Calu3 (cell line): Measurements from ENCODE around the gene DPM1. TPM values are rescaled to one million over a fixed set of nuclear protein-coding genes. Genes with fewer than 3 reads are reported as not detected.

Experiments used
- BruUV-seq: library from RNA; stranded (reverse); fragments of 400-500 nt; replicated peaks from 2 replicates; lab custom pipeline; 2021; lab: Mats Ljungman, UMichigan
- CTCF ChIA-PET: fragments of 300-600 bp; sonication (Branson Sonifier 250); formaldehyde crosslinking; loops from one replicate; lab custom pipeline; 2022; ENCODE audit warnings: antibody characterized with exemption; lab: Charles Lee
- DNase-seq: peaks from one replicate; pipeline ENCODE4 v3.0.0; 2022
- H3K27ac Mint-ChIP-seq: one replicate; pipeline ENCODE4 v1.8.0; 2022; ENCODE audit warnings: mixed read lengths; ENCODE audit not compliant: unreplicated experiment
- H3K27me3 Mint-ChIP-seq: one replicate; pipeline ENCODE4 v1.8.0; 2022; ENCODE audit warnings: mixed read lengths; ENCODE audit not compliant: unreplicated experiment
- H3K36me3 Mint-ChIP-seq: one replicate; pipeline ENCODE4 v1.8.0; 2022; ENCODE audit warnings: mild to moderate bottlenecking, moderate library complexity, mixed read lengths; ENCODE audit not compliant: insufficient read depth, unreplicated experiment
- H3K4me1 Mint-ChIP-seq: one replicate; pipeline ENCODE4 v1.8.0; 2022; ENCODE audit warnings: mild to moderate bottlenecking, low read depth, mixed read lengths; ENCODE audit not compliant: unreplicated experiment
- H3K4me3 Mint-ChIP-seq: one replicate; pipeline ENCODE4 v1.8.0; 2022; ENCODE audit warnings: mild to moderate bottlenecking, low read depth, moderate library complexity, mixed read lengths; ENCODE audit not compliant: unreplicated experiment
- H3K9me3 Mint-ChIP-seq: one replicate; pipeline ENCODE4 v1.8.0; 2022; ENCODE audit warnings: low read depth, mixed read lengths; ENCODE audit not compliant: unreplicated experiment
- CTCF ChIP-seq: fragments of 200-600 bp; IDR thresholded peaks from one replicate; pipeline ENCODE4 v1.8.0; 2022; ENCODE audit warnings: antibody characterized with exemption; ENCODE audit not compliant: unreplicated experiment
- intact Hi-C: fragments of 100-400 bp; cut with micrococcal nuclease; formaldehyde crosslinking; loops from one replicate; pipeline ENCODE4 v1.10.0; 2022; ENCODE audit not compliant: unreplicated experiment
- total RNA-seq: library from RNA; stranded (reverse); gene quantifications from 2 replicates; pipeline ENCODE4 v1.2.3, GENCODE V29; 2022

DPM1 gene
- total RNA-seq, 1 experiment from 2014 or later, result 89.1 TPM

- BruUV-seq, result no TSS peak
- no peak for TF ChIP-seq CTCF
- Mint-ChIP-seq H3K27me3 (no peaks in the 10 kb centered on the region), H3K27ac (no peak overlapping the region), H3K36me3 (peaks cover 90% of the 10 kb centered on the region), H3K4me3 (no peak overlapping the region), H3K4me1 (peaks cover 23% of the 10 kb centered on the region), H3K9me3 (no peaks in the 10 kb centered on the region)
- intact Hi-C loops, result no loop called here
- DNase-seq, result no peak
- CTCF ChIA-PET, result interaction anchor here (1.8 to 3.4 kb wide), 2 partner anchors 24 to 138 kb away, joined by 5 to 22 read pairs; partner anchors contain the start of gene BCAS4
Measured at GRCh38 chr20:50932691-50933280, 25.5 kb downstream of the DPM1 start.

GRCh38 chr20:50932016-50932485, 26.3 kb downstream of the DPM1 start:
- Mint-ChIP-seq H3K27ac (peak overlapping the region; percentile 96), H3K4me3 (peak overlapping the region; percentile 89), H3K9me3 (no peaks in the 10 kb centered on the region), H3K4me1 (peaks cover 28% of the 10 kb centered on the region), H3K27me3 (no peaks in the 10 kb centered on the region), H3K36me3 (peaks cover 94% of the 10 kb centered on the region)
- intact Hi-C loops, result no loop called here
- no peak for TF ChIP-seq CTCF
- TSS peak; percentile 48 for BruUV-seq
- CTCF ChIA-PET, result interaction anchor here (0.8 to 3.4 kb wide), 9 partner anchors 13 to 306 kb away, joined by 3 to 22 read pairs (median 5); partner anchors contain the start of gene BCAS4
- DNase-seq, result no peak

GRCh38 chr20:50931306-50932015, 26.9 kb downstream of the DPM1 start, which contains the start of gene ADNP:
Gene ADNP, minus strand, starts transcription at chr20:50931437. Its CDS starts 27,441 bp downstream, at chr20:50903996.
- H3K9me3 Mint-ChIP-seq, result no peaks in the 10 kb centered on the region

More at GRCh38 chr20:50931306-50932015, 26.9 kb downstream of the DPM1 start, which contains the start of gene ADNP:
- H3K27me3 Mint-ChIP-seq, result no peaks in the 10 kb centered on the region
- H3K27ac Mint-ChIP-seq, result peak within 1 kb of the TSS; percentile 96
- BruUV-seq, result no TSS peak
- peak; percentile 92 for DNase-seq
- intact Hi-C loops, result no loop called here
- CTCF ChIA-PET, result interaction anchor here (0.5 to 3.4 kb wide), 22 partner anchors 9 to 702 kb away, joined by 3 to 22 read pairs (median 4); partner anchors contain the start of gene BCAS4
- peak within 1 kb of the TSS; percentile 89 for H3K4me3 Mint-ChIP-seq
- TF ChIP-seq CTCF, result peak; percentile 87
- peaks cover 28% of the 10 kb centered on the region for H3K4me1 Mint-ChIP-seq
- peaks cover 88% of the 10 kb centered on the region for H3K36me3 Mint-ChIP-seq
